Germinal center (tissue), 1 donor: ENCODE results near the gene LAMB2.

Experiments
- DNase-seq: peaks from one replicate; pipeline ENCODE4 v3.0.0; 2012; ENCODE audit warnings: mixed read lengths, low spot score

The LAMB2 gene

DNA sequence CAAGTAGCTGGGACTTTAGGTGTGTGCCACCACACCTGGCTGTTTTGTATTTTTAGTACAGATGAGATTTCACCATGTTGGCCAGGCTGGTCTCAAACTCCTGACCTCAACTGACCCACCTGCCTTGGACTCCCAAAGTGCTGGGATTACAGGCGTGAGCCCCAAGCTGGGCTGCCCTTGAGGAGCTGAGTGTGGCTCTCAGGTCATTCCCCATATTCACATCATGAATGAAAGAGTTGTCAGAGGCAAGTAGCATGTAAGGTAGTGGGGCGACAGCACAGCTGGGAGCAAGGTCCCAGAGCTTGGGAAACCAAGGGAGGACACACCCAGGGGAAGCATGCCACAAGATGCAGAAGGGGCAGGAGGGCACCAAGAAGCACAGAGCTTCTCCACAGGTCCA is 28.3 kb upstream of the LAMB2 start:
- DNase-seq = no peak

DNA sequence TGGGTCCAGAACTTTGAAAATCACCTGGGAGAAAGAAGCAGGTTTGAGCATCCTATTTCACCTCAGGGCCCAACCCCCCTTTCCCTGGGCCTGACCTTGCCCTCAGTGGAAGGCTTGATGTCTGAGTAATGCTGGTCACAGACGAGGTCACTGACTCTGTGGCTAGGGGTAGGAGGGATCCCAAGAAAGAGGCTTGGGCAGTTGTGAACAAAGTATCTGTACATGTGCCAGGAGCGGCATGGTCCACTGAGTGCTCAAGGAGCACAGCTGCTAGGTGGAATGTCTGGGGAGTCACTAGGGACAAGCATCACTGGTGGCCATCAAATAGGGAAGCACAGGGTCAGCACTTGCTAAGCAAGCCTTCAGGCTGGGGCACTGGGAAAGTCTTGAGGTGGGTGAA is 25.9 kb upstream of the LAMB2 start:
- no peak for DNase-seq

DNA sequence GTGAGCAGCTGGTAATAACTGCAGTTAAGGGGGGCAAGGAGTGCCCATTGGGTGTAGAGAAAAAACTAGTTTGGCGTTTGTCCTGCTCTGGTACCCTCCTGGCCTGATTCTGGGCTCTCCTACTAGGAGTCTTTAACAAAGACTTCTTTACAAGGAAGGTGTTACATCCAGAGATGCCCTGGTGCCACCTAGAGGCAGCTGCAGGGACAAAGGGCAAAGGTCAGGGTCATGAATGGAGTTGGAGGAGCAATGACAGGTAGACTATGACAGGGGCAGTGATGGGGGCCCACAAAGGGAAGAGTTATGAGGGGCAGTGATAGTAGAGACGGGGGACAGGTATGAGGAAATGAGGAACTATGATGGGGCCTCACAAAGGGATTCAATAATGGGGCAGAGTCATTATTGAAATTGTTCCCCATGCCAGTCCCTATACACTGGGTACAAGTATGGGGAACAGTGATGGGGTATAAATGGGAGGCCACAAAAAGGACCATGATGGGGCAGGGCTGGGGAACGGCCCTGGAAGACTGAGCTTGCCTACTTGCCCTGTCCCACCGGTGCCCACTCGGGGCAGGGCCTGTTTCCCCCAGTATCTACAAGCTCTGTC is 25.4 kb upstream of the LAMB2 start:
- peak; percentile 43 for DNase-seq

DNA sequence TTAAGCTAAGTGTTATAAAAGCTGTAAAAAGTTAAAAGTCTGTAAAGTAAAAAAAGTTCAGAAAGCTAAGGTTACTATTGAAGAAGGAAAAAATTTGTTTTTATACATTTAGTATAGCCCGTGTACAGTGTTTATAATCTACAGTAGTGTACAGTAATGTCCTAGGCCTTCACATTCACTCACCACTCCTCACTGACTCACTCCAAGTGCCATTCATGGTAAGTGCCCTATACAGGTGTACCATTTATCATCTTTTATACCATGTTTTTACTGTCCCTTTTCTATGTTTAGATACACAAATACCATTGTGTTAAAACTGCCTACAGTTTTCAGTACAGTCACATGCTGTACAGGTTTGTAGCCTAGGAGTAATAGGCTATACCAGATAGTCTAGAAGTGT is 24.4 kb upstream of the LAMB2 start:
- no peak for DNase-seq

DNA sequence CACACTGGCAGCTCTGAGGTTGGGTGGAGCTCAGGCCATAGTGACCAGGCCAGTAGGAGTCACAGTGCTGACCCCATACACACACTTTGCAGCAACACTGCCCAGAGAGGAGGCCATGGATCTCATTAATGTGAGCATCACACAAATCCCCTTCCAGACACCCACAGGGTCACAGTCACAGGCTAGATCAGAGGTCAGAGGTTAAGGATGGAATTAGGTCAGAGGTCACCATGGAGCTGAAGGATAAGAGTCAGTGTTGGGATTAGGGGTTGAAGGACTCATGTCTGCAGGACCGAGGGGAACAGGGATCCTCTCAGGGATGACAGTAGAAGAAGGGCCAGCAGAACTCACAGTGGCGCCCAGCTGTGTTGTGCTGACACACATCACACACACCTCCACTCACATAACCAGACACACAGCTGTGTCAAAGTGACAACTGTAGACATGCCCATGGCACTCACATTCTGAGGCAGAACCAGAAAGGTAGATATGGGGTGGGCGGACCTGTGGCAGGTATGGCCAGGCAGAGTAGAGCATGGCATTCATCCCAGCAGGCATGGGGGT is 20.6 kb upstream of the LAMB2 start:
- no peak for DNase-seq

DNA sequence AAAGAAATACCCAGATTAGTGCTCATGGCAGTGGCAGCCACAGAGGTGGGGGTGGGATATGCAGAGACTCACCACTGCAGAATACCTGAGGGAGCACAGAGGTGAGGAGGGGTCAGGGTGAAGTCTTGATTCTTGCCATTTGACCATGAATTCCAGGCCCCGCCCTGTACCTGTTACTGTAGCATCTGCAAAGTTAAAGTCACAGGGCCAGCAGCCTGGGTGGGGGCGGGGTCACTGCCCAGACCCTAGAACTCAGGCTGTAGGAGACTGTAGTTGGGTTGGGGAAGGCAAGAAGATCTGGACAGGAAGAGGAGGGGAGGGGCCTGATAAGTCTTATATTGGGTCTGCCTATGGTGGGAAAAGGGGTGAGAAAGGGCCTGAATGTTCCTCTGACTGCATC is 18.8 kb upstream of the LAMB2 start:
- no peak for DNase-seq

DNA sequence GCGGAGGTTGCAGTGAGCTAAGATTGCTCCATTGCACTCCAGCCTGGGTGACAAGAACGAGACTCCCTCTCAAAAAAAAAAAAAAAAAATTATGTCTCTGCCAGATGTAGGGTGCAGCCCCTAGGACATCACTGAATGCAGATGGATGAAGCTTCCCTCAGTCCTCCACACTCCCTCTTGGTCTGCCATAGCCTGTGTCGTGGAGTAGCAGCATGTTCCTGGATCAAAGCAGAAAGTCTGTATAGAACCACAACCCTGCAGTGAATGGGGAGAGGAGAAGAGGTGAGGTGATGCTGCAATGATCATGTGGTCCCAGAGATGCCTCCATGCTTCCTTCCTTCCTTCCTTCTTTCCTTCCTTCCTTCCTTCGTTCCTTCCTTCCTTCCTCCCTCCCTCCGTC is 15.3 kb upstream of the LAMB2 start:
- DNase-seq = no peak

DNA sequence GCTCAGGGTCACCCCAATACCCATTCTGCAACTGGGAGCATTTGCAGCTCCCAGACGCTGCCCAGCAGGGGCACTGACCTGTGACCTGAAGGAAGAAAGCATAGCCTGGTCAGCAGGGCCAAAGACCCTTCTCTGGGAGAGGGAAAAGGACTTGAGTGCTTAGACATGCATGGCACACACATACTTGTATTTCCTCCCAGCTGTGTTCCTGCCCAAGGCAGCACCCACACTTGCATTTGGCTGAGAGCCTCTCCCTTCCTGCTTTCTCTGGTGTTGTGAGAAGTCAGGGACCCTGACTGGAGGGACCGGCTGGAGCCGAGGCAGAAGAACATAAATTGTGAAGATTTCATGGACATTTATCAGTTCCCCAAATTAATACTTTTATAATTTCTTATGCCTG is 7.2 kb upstream of the LAMB2 start:
- no peak for DNase-seq

DNA sequence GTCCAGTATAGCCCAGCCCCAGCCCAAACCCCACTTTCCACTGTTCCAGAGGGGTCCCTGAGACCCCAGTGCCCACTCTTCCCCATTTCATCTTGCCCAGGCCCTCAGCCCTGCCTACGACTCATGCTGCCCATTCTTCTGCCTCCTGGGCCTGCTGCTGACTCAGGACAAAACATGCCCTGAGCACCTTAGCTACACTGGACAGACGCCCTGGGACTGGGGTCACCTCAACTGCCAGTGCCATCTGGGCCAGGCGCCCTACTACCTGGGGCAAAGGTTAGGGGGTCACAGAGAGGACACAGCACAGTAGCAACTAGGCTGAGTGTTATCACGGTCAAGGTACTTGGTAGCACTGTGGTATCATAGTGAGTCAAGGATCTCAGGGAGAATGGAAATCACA is 2.6 kb upstream of the LAMB2 start:
- no peak for DNase-seq

DNA sequence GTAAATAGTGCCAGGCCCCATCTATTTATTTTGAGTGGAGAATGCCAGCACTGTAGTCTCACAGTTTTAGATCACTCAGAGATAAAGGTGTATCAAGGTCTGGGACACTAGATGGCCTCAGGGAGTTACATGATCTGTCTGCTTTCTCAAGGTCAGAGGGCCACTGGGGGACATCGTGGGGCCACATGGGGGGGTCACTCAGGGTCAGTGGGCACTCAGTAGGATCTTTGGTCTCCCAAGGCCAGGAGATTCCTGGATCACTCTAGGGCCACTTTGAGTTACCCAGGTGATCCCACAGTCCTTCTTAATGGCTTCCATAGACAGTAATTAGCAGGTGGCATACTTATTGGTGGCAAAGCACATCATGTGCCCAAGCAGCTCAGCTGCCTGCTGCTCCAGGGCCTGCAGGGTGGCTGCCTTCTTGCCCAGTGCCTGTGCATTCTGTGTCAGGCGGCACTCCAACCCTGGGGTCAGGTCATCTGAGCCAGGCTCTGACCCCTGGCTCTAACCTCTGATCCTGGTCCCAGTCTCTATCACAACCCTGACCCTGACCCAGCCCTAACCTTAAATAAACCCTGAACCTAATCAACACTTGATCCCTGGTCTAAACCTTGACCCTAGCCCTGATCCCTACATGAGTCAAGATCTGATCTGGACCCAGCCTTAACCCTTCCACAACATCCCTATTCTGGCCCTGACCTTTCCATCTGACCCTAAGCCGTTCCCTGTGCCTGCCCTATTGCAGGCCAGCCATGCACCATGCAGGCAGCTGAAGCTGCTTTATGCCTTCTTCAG is 1.8 kb upstream of the LAMB2 start:
- DNase-seq = no peak

DNA sequence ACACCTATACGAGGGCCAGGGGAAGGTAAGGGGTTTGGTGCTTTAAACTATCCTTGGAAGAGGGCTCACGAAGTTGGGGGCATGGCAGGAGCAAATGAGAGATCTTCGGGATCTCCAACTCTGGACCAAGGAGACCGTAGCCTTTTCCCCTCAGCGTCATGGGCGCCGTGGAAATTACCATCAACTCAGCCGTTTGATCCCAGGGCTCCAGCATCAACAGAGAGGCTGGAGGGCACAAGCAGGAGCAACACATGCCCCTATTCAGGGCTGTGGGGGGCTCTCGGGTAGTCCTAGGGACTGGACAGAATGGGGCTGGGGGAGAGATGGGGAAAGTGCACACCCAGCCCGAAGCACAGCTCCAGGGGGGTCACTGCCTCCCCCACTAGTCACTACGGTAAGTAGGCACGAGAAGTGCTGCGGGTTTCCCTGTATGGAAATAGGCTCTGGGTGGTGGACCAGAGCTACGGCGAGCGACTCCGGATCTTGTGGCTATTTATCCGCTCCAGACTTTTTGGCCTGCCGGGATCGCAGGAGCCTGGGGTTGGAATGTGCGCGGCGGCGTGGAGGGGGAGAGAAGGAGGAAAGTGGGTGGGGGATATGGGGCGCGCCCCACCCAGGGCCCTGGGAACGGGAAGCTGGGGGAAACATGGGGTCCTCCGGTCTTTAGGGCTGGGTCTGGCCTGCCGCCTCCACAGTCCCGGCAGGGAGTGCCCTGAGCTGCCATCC is 539 bp upstream of the LAMB2 start:
- peak; percentile 29 for DNase-seq

DNA sequence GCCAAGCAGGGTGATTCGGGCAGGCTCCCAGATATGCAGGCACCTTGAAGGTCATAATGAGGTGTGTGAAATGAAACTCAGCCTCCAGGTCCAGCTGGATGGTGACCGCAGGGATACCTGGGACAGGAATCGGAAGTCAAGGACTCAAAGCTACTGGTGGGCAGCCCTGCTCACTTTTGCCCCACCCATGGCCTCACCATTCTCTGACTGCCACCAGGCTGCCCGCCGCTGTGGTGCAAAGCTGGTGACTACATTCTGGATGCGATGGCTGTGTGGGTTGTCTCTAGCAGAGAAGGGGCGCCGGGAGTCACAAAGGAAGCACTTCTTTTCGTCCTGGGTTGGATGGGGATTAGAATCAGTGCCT is 795 bp downstream of the LAMB2 start:
- DNase-seq = no peak

DNA sequence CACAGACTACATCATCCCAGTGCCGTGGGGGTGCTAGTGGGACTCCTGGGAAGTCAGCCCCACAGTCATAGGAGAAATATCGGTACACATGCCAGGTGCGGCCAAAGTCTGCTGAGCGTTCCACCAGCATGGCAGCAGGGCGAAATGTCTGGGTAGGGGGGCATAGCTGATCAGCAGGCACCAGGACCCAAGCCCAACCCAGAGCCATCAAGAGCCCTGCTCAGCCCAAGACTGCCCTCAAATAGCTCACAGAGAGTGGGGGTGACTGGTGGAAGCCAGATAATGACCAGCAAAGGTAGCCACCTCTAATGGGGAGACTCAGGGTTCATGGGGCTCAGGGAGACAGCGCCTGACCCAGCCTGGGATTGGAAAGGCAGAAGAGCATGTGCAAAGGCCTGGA is 1.3 kb downstream of the LAMB2 start:
- no peak for DNase-seq

DNA sequence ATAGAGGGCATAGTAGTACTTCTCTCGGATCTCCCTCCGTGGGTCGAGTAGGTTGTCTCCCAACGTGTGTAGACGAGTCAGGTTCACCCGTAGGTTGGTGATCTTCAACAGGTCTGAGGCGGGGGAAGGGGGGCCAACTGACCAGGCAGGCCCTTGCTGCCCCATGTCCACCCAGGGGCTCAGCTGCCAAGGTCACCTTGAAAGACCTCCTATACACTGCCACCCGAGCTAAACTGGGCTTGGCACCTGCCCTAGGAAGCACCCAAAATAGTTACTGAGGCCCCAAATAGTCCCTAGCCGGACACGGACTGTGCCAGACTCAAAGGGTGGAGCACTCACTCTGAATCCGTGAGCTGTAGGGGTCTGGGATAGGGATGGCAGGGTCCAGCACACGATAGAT is 1.8 kb downstream of the LAMB2 start:
- DNase-seq = no peak

DNA sequence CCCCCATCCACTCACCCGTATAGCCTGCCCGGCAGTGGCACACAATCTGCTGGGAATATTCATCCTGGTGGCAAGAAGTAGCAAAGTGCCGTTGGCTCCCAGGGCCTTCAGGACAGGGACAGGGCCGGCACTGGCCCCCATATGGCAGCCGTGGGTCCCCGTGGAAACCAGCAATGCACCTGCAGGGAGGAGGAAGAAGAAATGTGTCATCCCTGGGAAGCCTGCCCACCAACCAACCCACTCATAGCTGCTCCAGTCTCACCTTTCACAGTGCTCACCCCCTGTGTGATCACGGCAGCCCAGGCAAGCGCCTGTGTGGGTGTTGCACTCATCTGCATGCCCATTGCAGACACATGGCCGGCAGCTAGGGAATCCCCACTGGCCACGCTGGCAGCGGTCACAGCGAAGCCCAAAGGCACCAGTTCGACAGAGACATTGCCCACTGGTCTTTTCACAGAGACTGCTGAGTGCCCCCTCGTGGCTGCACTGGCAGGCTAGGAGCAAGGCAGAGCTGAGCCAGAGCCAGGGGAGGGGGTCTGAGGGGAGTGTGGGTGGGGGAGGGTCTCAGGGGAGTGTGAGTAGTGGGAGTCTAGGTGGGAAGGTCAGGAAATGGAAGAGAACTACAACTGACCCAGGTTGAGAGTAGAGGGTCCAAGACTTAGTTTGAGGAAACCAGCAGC is 7.7 kb downstream of the LAMB2 start:
- DNase-seq = no peak

DNA sequence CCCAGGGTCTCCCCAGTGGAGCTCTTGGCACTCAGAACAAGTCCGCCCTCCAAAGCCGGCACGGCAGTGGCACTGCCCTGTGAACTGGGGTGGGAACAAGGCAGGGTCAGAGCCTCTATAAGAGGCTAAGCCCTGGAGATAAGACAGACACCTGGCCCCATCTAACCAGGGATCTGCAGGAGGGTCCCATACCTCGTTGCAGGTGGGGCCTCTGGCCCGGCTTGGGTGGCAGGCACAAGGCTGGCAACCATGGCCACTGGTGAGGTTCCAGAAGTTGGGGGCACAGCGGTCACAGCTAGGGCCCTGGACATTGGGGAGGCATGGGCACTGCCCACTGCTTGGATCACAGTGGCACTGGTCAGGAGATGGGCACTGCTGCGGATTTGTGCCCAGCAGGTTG is 8.6 kb downstream of the LAMB2 start:
- no peak for DNase-seq

DNA sequence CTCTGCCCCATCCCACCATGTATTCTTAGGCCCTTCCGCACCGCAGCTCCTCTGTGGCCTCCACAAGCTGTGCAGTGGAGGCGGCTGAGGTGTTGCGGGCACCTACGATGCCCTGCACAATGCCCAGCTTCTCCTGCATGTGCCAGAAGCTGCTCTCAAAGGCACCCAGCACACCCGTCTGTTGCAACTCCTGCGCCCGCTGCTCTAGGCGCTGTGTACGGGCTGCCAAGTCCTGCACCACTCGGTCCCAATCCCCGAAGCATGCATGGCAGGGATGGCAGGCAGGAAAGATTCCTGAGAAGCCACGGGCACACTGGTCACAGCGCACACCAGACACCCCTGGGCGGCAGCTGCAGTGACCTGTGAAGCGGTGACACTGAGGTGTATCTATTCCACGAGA is 9.2 kb downstream of the LAMB2 start:
- no peak for DNase-seq

DNA sequence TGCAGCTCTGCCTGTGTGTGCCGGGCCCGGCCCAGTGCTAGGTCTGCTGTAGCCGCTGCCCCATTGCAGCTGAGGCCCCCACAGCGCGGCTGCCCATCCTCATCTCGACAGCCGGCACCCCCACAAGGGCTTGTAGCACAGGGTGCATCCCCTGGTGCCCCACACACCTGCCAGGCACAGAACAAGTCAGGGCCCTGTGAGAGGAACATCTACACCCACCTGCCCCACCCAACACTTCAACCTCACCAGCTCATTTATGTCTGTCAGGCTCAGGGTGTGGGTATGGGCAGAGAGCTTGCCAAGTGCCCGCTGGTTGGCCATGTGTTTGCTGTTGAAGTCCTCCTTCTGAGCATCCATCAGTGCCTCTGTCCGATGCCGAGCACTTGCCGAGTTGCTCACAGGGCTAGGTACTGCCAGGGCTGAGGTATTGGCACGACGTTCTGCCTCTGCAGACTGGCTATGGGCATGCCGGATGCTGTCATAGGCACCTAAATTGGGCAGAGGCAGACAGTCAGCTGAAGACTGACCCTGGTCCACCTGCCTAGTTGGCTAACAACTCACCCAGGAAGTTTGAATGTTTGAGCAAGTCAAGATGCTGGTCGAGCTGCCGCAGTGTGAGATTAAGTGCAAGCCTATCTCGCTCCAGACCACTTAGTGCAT is 9.8 kb downstream of the LAMB2 start:
- no peak for DNase-seq

DNA sequence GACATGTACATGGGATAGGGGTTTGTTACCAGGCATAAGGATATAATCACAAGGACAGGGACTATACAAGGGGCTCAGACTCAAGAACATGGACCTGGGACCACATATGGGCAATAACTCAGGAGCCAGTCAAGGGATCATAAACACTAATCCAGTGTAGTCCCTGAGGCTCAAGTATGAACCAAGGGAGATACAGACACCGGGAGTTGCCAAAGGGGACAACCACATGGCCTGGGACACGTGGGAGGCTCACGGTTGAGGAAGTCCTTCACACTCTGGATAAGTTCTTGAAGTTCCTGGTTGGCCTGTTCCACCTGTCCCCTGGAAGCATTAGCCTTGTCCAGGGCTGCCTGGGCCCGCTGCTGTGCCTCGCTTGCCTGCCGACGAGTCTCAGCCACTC is 10.4 kb downstream of the LAMB2 start:
- DNase-seq = no peak

DNA sequence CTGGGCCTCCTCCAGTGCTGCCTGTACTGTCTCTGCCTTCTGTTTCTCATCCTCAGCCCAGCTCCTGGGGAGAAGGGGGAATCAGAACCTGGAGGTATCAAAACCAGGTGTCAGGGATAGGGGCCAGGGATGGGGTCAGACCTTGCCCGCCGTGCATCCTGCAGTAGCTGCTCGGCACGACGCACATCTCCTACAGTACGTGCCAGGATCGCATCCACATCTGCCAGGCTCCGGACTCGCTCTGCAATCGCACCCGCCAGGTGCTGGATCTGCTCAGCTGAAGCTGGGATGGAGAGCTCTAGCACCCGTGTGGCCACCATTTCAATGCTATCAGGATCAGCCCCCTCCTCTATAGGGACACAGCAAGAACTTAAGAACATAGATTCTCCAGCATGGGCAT is 10.8 kb downstream of the LAMB2 start:
- DNase-seq = no peak

DNA sequence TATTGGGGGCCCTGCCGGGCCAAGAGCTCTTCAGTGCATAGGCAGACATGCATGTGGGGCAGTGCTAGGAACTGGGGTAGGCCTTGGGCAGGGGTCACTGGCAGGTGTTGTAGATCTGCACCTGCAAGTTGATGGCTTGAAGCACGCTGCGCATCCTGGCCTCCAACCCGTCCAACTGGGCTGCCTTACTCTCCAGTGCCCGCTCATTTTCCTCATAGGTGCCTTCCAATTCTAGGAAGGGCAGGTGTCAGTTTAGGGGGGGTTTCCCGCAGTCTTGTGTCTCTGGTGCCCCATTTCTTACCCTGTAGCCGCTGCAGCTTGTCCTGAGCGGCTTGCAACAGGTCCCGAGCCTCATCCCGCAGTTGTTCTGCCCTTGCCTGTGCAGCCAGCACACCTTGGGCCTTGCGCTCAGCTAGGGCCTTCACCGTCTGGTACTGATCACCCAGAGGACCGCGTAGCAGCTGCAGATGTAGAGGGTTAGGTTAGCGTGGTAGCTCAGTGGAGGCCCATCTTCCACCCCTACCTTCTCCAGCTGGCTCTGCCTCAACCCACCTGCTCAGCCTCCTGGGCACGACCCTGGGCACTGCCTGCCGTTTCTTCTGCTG is 11.6 kb downstream of the LAMB2 start:
- DNase-seq = no peak
